ENCODE results near the gene MCF2L.
"Not testable (repeated sequence)": the region's sequence is repeated elsewhere in the genome, so short reads cannot be mapped to it uniquely, and the experiment has no call there.

Gene MCF2L

GRCh38 chr13:113024466-113024865, 55.5 kb downstream of the MCF2L start:
- TF ChIP-seq CTCF (IDR thresholded peaks at IDR 0.05; ENCODE audit: low read depth, low read length), result no peak
- no peak overlapping the region for H3K4me3 ChIP-seq (ENCODE audit: low read depth, low read length)

GRCh38 chr13:113026391-113026910, 57.4 kb downstream of the MCF2L start:
- TF ChIP-seq CTCF (IDR thresholded peaks at IDR 0.05; ENCODE audit: low read depth, low read length), result no peak
- no peak overlapping the region for H3K4me3 ChIP-seq (ENCODE audit: low read depth, low read length)

DNA sequence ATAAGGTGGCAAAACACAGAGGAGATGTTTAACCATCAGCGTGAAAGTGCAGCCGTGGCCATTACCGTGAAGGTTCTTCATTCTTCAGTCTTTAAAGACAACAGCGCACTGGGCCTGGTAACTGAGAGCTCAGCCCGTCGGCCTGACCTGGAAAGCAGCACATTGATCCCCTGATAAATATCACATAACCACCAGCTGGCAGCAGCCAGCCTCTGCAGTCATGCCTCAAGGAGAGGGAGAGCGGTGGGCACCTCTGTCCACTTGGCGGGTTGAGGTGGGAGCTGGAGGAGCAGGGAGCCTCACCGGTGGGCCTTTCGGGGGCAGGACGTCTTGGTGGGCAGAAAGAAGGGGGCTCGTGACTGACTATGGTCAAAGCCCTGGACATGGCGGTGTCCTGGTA, 58.1 kb downstream of the MCF2L start:
- no peak for TF ChIP-seq CTCF (IDR thresholded peaks at IDR 0.05; ENCODE audit: low read depth, low read length)
- no peak overlapping the region for H3K4me3 ChIP-seq (ENCODE audit: low read depth, low read length)

GRCh38 chr13:113027566-113027965, 58.6 kb downstream of the MCF2L start:
- no peak overlapping the region for H3K4me3 ChIP-seq (ENCODE audit: low read depth, low read length)
- no peak for TF ChIP-seq CTCF (IDR thresholded peaks at IDR 0.05; ENCODE audit: low read depth, low read length)

DNA sequence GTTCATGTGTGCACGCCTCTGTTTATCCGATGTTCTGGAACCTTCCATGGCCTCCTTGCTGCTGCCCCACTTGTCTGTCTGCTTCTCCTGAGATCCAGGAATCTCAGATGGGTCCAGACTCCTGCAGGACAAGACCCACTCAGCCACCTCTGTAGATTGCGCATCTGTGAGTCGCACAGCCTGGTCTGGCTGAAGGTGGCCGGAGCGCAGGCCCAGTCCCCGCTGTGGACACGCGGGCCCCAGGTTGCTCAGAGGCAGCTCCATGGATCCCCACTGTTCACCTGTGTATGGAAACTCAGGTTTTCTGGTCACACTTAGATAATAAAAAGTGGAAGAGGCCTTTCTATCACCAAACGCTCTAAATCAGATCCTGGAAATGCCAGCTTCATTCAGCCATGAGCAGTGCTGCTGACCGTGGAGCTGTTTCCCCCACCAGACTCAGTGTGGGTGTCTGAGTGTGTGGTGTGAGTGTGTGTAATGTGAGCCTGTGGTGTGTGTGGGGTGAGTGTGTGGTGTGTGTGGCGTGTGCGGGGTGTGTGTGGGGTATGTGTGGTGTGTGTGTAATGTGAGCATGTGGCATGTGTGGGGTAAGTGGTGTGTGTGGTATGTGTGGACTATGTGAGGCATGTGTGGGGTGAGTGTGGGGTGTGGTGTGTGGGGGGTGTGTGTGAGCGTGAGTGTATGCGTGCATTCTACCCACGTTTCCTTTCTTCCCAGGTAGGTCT, 59.5 kb downstream of the MCF2L start:
- H3K4me3 ChIP-seq (ENCODE audit: low read depth, low read length), result no peak overlapping the region
- TF ChIP-seq CTCF (IDR thresholded peaks at IDR 0.05; ENCODE audit: low read depth, low read length), result no peak

- TF ChIP-seq CTCF (IDR thresholded peaks at IDR 0.05; ENCODE audit: low read depth, low read length), result no peak
- no peak overlapping the region for H3K4me3 ChIP-seq (ENCODE audit: low read depth, low read length)
Measured at GRCh38 chr13:113029061-113029445, 60.0 kb downstream of the MCF2L start.

GRCh38 chr13:113029487-113030258, 60.7 kb downstream of the MCF2L start:
- TF ChIP-seq CTCF (IDR thresholded peaks at IDR 0.05; ENCODE audit: low read depth, low read length), result peak; percentile 91
- H3K4me3 ChIP-seq (ENCODE audit: low read depth, low read length), result no peak overlapping the region

DNA sequence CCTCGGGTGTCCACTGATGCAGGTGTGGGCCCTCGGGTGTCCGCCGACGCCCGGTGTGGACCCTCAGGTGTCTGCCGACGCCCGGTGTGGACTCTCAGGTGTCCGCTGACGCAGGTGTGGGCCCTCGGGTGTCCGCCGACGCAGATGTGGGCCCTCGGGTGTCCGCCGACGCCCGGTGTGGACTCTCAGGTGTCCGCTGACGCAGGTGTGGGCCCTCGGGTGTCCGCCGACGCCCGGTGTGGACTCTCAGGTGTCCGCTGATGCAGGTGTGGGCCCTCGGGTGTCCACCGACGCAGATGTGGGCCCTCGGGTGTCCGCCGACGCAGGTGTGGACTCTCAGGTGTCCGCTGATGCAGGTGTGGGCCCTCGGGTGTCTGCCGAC, 61.2 kb downstream of the MCF2L start:
- H3K4me3 ChIP-seq (ENCODE audit: low read depth, low read length), result not testable (repeated sequence)
